Endothelial cell of umbilical vein (primary cell): ENCODE results near the gene CALU. TPM values are rescaled to one million over a fixed set of nuclear protein-coding genes. Genes with fewer than 3 reads are reported as not detected.

ENCODE experiments used
- BruUV-seq: library from RNA; stranded (reverse); fragments of 400-500 nt; replicated peaks from 2 replicates; lab custom pipeline; 2021; lab: Mats Ljungman, UMichigan
- CTCF ChIA-PET: fragments of 300-600, 350-600 bp; sonication (Branson Sonifier 250); formaldehyde crosslinking; loops from one replicate; lab custom pipeline; 2021; ENCODE audit warnings: antibody characterized with exemption, inconsistent platforms; lab: Charles Lee
- POLR2A ChIA-PET: fragments of 300-600, 350-600 bp; sonication (Branson Sonifier 250); formaldehyde crosslinking; loops from one replicate; lab custom pipeline; 2021; ENCODE audit warnings: antibody characterized with exemption, inconsistent platforms; lab: Charles Lee
- DNase-seq: peaks from one replicate; pipeline ENCODE4 v3.0.0-alpha.2; 2011; ENCODE audit warnings: low read depth, low spot score
- FAIRE-seq: peaks from 2 replicates; lab custom pipeline; 2011; peaks lifted over from hg19 to GRCh38; lab: Jason Lieb, UNC
- H2AFZ ChIP-seq: 2 replicates; pipeline ENCODE4 v1.6.0; 2012; ENCODE audit warnings: low read depth, low read length, control low read depth, inconsistent platforms
- H3K27ac ChIP-seq: 2 replicates; pipeline ENCODE4 v1.5.1; 2011; ENCODE audit warnings: low read depth, mild to moderate bottlenecking, control low read depth, low read length, moderate library complexity; ENCODE audit not compliant: insufficient read depth
- H3K27me3 ChIP-seq, 2 experiments: 2 replicates each; pipeline versions ENCODE4 v1.6.0 to v1.6.1; 2011; ENCODE audit warnings: low read length in 2 of 2, mixed read lengths in 1 of 2; ENCODE audit not compliant: control insufficient read depth in 2 of 2, insufficient read depth in 2 of 2
- H3K36me3 ChIP-seq, 2 experiments: 2 replicates in 1 of 2; 3 replicates in 1 of 2; pipeline ENCODE4 v1.5.1; 2011; ENCODE audit warnings: low read length in 2 of 2, mild to moderate bottlenecking in 1 of 2, moderate library complexity in 1 of 2; ENCODE audit not compliant: control insufficient read depth in 2 of 2, insufficient read depth in 2 of 2; ENCODE audit errors: extremely low read depth in 1 of 2
- H3K4me1 ChIP-seq: 3 replicates; pipeline ENCODE4 v1.5.1; 2011; ENCODE audit warnings: mild to moderate bottlenecking, low read length; ENCODE audit not compliant: control insufficient read depth, insufficient read depth; ENCODE audit errors: extremely low read depth
- H3K4me2 ChIP-seq: 2 replicates; pipeline ENCODE4 v1.6.1; 2011; ENCODE audit warnings: low read length, control low read depth, mixed read lengths; ENCODE audit not compliant: insufficient read depth
- H3K4me3 ChIP-seq, 3 experiments: fragments of 200-600 bp in 1 of 3; sonication (generic), shearing (Covaris generic) in 1 of 3; replicated peaks in 1 of 3; 2 replicates each; pipeline ENCODE4 v1.5.1; 2011 to 2016; ENCODE audit warnings: control low read depth in 3 of 3, low read length in 3 of 3, mild to moderate bottlenecking in 2 of 3, inconsistent platforms in 1 of 3, low read depth in 1 of 3, moderate library complexity in 1 of 3; ENCODE audit not compliant: insufficient read depth in 1 of 3
- H3K79me2 ChIP-seq: 2 replicates; pipeline ENCODE4 v1.6.0; 2012; ENCODE audit warnings: low read length, inconsistent platforms; ENCODE audit not compliant: control insufficient read depth, insufficient read depth
- H3K9ac ChIP-seq: replicated peaks from 2 replicates; pipeline ENCODE3; 2011; ENCODE audit warnings: low read length, control low read depth; ENCODE audit not compliant: insufficient read depth; ENCODE audit errors: extremely low read depth
- H3K9me1 ChIP-seq: replicated peaks from 3 replicates; pipeline ENCODE4 v1.6.0; 2011; ENCODE audit warnings: mild to moderate bottlenecking, low read length; ENCODE audit not compliant: control insufficient read depth, insufficient read depth; ENCODE audit errors: extremely low read depth
- H3K9me3 ChIP-seq: replicated peaks from 2 replicates; pipeline ENCODE4 v1.5.1; 2012; ENCODE audit warnings: low read length, inconsistent platforms; ENCODE audit not compliant: control insufficient read depth, insufficient read depth
- H4K20me1 ChIP-seq: replicated peaks from 2 replicates; pipeline ENCODE3; 2011; ENCODE audit warnings: mild to moderate bottlenecking, low read length; ENCODE audit not compliant: control insufficient read depth, insufficient read depth; ENCODE audit errors: extremely low read depth
- EZH2 ChIP-seq: IDR thresholded peaks from 2 replicates; pipeline ENCODE4 v1.6.1; 2012; ENCODE audit warnings: borderline replicate concordance, low read depth, mild to moderate bottlenecking, moderate library complexity, low read length, inconsistent platforms; ENCODE audit not compliant: severe bottlenecking
- FOS ChIP-seq: IDR thresholded peaks from 2 replicates; pipeline ENCODE4 v1.6.1; 2011; ENCODE audit warnings: mild to moderate bottlenecking, low read length, moderate library complexity, borderline replicate concordance; ENCODE audit not compliant: insufficient read depth
- GATA2 ChIP-seq: IDR thresholded peaks from 2 replicates; pipeline ENCODE4 v1.7.0; 2011; ENCODE audit warnings: low read depth, mild to moderate bottlenecking, moderate library complexity, mixed read lengths, low read length; ENCODE audit not compliant: insufficient read length, insufficient read depth
- JUN ChIP-seq: IDR thresholded peaks from 2 replicates; pipeline ENCODE4 v1.6.1; 2011; ENCODE audit warnings: borderline replicate concordance, low read depth; ENCODE audit not compliant: insufficient read length, insufficient read depth
- MYC ChIP-seq: IDR thresholded peaks from one replicate; pipeline ENCODE4 v1.6.1; 2011; ENCODE audit warnings: mild to moderate bottlenecking, low read depth, low read length
- POLR2A ChIP-seq: IDR thresholded peaks from 2 replicates; pipeline ENCODE4 v1.6.1; 2012; ENCODE audit warnings: low read depth, mild to moderate bottlenecking, control low read depth, low read length
- POLR2AphosphoS5 ChIP-seq: IDR thresholded peaks from 2 replicates; pipeline ENCODE4 v1.6.1; 2012; ENCODE audit warnings: low read depth, mild to moderate bottlenecking, control low read depth, low read length, moderate library complexity; ENCODE audit not compliant: insufficient read depth
- dilution Hi-C: fragments of 300-500 bp; cut with MboI; formaldehyde crosslinking; loops from one replicate; pipeline ENCODE4 v1.15.0; 2019; ENCODE audit warnings: low sequenced_read_pairs; ENCODE audit not compliant: extremely low pct_ligation_motif_present
- intact Hi-C: fragments of 100-400 bp; cut with micrococcal nuclease; formaldehyde crosslinking; loops from one replicate; pipeline ENCODE4 v1.10.0; 2022
- polyA plus RNA-seq, 4 experiments: library from polyadenylated mRNA; depleted of rRNA in 3 of 4; stranded (reverse) in 3 of 4; unstranded in 1 of 4; fragments of >200 nt; gene quantifications; 2 replicates each; pipeline versions ENCODE4 v1.2.1 to v1.2.3, GENCODE V29; 2011 to 2012; ENCODE audit warnings: missing spikeins in 1 of 4
- total RNA-seq: library from RNA; stranded (reverse); gene quantifications from 2 replicates; pipeline ENCODE4 v1.2.3, GENCODE V29; 2021
- TF ChIP-seq, protein P1 (sequence below), 2 donors: IDR thresholded peaks; 1 replicate in 1 of 2; 2 replicates in 1 of 2; pipeline ENCODE4 v1.5.1; 2011; ENCODE audit warnings: low read length in 2 of 2, mild to moderate bottlenecking in 2 of 2, moderate library complexity in 2 of 2, control low read depth in 1 of 2, inconsistent platforms in 1 of 2, low read depth in 1 of 2; ENCODE audit not compliant: insufficient read depth in 1 of 2; ENCODE audit errors: extremely low read depth in 1 of 2
- TF ChIP-seq, protein P2 (sequence below): IDR thresholded peaks from 2 replicates; pipeline ENCODE4 v1.6.1; 2011; ENCODE audit not compliant: insufficient read depth, insufficient read length

Gene CALU
- total and polyA plus RNA-seq, 2 donors (not counting 3 experiments of a cell fraction or from before 2014, with no cell fraction given), result 135 to 257 TPM

DNA sequence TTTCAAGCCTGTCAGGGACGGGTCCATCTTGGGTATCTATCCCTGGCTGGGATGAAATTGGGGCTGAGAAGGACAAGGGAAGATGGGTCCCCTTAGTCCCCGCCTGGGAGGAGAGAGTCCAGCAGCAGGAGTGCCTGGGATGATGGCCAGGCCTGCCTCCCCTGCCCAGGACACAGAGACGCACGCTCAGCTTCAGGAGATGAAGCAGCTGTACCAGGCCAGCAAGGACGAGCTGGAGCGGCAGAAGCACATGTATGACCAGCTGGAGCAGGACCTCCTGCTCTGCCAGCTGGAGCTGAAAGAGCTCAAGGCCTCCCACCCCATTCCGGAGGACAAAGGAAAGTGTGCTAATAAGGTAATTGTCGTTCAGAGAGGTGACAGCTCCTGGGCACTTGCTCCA lies 68.0 kb downstream of the CALU start:
- H3K9me3 ChIP-seq, result no peaks in the 10 kb centered on the region
- DNase-seq, result no peak
- no TSS peak for BruUV-seq
- CTCF ChIA-PET, result interaction anchor here (1.3 kb wide), 1 partner anchor 12 kb away, joined by 5 read pairs; no protein-coding TSS in a partner anchor
- no peak for TF ChIP-seq POLR2AphosphoS5
- TF ChIP-seq, protein P1, sequence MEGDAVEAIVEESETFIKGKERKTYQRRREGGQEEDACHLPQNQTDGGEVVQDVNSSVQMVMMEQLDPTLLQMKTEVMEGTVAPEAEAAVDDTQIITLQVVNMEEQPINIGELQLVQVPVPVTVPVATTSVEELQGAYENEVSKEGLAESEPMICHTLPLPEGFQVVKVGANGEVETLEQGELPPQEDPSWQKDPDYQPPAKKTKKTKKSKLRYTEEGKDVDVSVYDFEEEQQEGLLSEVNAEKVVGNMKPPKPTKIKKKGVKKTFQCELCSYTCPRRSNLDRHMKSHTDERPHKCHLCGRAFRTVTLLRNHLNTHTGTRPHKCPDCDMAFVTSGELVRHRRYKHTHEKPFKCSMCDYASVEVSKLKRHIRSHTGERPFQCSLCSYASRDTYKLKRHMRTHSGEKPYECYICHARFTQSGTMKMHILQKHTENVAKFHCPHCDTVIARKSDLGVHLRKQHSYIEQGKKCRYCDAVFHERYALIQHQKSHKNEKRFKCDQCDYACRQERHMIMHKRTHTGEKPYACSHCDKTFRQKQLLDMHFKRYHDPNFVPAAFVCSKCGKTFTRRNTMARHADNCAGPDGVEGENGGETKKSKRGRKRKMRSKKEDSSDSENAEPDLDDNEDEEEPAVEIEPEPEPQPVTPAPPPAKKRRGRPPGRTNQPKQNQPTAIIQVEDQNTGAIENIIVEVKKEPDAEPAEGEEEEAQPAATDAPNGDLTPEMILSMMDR (IDR thresholded peaks at IDR 0.05; ENCODE audit: extremely low read depth in 1 of 2, insufficient read depth in 1 of 2, low read depth in 1 of 2, low read length in 2 of 2), result no peak
- no peak for TF ChIP-seq JUN
- no peak for TF ChIP-seq EZH2
- no peak for TF ChIP-seq MYC
- no peak for TF ChIP-seq POLR2A
- no peak for TF ChIP-seq GATA2
- TF ChIP-seq, protein P2, sequence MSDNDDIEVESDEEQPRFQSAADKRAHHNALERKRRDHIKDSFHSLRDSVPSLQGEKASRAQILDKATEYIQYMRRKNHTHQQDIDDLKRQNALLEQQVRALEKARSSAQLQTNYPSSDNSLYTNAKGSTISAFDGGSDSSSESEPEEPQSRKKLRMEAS, result no peak
- TF ChIP-seq FOS, result no peak
- H3K9ac ChIP-seq, result no peak overlapping the region
- no peak overlapping the region for H3K4me3 ChIP-seq
- H3K27me3 ChIP-seq, result no peaks in the 10 kb centered on the region
- intact Hi-C loops (no loop called here), dilution Hi-C loops (no loop called here)
- H3K9me1 ChIP-seq, result no peaks in the 10 kb centered on the region
- H3K27ac ChIP-seq, result no peak overlapping the region
- FAIRE-seq, result no peak
- H3K36me3 ChIP-seq, result no peaks in the 10 kb centered on the region
- no peak overlapping the region for H2AFZ ChIP-seq
- no peaks in the 10 kb centered on the region for H3K4me1 ChIP-seq
- no peaks in the 10 kb centered on the region for H3K79me2 ChIP-seq
- no peaks in the 10 kb centered on the region for H4K20me1 ChIP-seq
- no peak overlapping the region for H3K4me2 ChIP-seq
- POLR2A ChIA-PET, result no interaction called here
